GM18505 (cell line): ENCODE results near the gene KCNAB3.
"Not testable (repeated sequence)": the region's sequence is repeated elsewhere in the genome, so short reads cannot be mapped to it uniquely, and the experiment has no call there.

ENCODE experiments used
- ATAC-seq: cut with Tn5 transposase; IDR thresholded peaks from one replicate; pipeline ENCODE4 v1.9.1; 2021; ENCODE audit not compliant: unreplicated experiment
- POLR2A ChIP-seq: IDR thresholded peaks from 4 replicates; pipeline ENCODE4 v1.6.1; 2011; ENCODE audit warnings: borderline replicate concordance; ENCODE audit not compliant: insufficient read depth, insufficient read length; ENCODE audit errors: extremely low read depth

The KCNAB3 gene

DNA sequence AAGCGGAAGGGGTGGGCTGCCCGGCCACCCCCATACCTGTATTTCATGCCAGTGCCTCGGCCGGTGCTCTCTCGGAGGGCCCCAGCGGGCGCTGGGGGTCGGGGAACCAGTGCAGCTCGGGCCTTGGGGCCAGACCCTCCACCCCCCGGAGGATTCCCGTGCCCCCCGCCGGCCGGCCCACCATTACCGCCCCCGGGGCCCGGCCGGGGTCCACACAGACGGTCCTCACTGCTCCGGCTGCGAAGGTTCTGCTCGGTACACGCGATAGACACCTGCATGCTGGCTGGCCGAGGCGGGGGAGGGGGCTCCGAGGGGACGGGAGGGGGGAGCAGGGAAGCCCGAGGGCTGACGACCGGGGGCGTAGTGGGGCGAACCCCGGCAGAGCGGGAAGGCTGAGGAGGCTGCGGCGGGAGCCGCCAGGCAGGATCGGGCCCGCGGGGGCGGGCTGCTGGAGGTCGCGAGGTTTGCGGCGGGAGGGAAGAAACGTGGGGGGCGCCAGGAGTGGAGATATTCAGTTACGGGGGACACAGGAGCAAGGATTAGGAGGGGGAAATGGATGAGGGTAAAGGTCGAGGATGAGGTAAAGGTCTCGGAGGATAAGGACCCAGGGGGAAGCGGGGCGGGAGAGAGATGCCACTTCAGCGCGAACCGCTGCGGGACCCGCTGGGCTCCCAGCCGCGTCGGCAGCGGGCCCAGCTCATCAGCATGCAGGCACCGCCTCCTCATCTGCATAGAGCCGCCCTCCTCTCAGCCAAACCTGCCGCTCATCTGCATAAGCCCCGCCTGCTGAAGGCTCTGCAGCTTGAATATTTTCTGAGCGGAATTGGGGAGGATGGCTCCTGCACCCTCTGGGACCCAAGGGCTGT, at the start of gene KCNAB3:
KCNAB3 (minus strand) TSS at position 699 of the 866 bp plus-strand sequence; CDS start at position 278, 421 bp downstream.
- no peak for TF ChIP-seq POLR2A
- ATAC-seq: no peak

DNA sequence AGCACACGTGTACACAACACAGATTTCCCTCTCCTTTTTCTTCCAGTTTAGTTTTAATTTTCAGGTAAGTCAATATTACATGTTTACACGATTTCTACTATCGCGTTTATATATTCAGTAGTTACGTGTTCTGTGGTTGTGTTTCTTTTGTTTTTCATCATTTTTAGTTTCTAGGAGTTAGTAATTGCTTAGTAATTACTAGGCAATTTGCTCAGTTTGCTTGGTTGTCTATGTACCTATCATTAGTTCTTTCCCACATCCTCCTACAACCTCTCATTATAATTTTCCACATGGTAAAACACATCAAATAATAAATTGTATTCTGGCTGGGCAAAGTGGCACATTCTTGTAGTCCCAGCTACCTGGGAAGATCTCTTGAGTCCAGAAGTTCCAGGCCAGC, 48.1 kb upstream of the KCNAB3 start:
- no peak for ATAC-seq

DNA sequence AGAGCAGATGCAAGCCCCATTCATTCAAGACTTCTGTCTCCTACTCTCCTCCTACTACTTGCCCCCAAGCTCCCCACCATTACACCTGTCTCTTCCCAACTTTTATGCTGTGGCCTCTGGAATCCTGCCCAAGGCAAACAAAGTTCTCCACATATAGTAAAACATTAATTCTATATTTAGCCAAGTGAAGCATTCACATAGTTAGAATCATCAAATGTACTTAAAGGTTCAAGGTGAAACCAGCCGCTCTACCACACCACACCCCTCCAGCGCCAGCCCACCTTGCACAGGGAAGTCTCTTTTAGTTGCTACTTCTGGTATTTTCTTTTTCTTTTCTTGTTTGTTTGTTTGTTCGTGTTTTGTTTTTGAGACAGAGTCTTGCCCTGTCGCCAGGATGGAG, 47.4 kb upstream of the KCNAB3 start:
- TF ChIP-seq POLR2A: no peak

More for the DNA sequence above, 48.1 kb upstream of the KCNAB3 start:
- TF ChIP-seq POLR2A: no peak

DNA sequence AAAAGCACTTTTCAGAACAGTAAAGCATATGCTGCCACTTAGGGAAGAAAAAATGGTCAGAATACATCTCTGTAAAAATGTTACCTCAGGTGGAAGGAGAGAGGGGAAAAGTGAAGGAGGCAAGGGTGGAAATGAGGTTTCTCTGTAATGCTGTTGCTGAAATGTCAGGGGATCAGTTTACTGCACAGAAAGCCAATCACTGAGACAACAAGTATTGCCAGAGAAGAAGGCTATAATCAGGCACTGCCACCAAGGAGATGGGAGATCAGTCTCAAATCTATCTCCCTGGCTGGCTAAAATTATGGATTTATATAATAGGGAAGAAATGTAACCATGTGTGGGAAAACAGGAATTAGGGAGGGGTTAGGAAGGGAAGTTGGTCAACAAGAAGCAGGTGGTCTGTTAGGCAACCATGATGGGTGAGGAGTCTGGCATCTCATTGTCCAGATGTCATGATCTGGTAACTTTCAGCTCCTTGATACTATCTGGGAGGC, 45.0 kb upstream of the KCNAB3 start:
- TF ChIP-seq POLR2A: no peak
- no peak for ATAC-seq

More for the DNA sequence above, 47.4 kb upstream of the KCNAB3 start:
- ATAC-seq: no peak

DNA sequence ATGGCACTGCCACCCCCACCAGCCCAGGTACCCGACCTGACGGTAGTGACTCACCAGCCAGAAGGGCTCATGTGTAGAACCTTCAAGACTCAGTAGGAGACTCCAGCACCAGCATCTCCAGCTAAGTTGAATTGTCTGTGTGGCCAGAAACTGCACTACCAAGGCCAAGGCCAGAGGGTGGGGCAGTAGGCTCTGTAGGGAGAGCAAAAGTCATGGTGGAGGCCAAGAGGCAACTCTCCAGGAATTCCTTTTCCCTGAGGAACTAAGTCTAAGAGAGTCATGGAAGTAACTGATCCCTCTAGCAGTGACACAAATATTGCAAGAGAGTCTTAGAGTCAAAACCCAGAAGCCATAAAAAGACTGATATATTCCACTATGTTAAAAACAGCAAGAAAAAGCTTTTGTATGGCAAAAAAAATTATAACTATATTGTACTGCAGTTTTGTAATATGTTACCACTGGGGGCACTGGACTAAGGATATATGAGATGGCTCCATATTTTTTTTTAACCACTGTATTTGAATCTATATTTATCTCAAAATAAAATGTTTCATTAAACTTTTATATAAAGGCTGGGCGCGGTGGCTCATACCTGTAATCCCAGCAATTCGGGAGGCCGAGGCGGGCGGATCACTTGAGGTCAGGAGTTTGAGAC, 42.6 kb upstream of the KCNAB3 start:
- ATAC-seq: no peak
- TF ChIP-seq POLR2A: no peak

DNA sequence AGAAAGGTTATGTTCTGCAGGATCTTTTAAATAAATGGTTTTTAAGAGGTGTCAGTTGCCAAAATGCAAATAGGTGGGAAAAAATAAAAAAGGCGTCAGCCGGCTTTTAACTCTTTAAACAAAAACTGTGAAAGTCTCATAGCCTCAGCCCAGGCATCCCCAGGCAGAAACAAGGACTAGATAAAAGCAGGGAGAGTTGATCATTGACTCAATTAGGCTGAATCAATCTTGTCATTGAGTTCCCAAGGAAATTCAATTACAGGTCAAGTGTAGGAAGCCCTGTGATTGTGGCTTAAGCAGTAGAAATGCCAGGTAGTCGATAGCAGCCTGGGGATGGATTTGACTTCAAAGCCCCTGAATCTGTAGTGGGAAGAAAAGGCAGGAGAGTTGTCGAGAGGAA, 42.0 kb upstream of the KCNAB3 start:
- TF ChIP-seq POLR2A: no peak
- no peak for ATAC-seq

DNA sequence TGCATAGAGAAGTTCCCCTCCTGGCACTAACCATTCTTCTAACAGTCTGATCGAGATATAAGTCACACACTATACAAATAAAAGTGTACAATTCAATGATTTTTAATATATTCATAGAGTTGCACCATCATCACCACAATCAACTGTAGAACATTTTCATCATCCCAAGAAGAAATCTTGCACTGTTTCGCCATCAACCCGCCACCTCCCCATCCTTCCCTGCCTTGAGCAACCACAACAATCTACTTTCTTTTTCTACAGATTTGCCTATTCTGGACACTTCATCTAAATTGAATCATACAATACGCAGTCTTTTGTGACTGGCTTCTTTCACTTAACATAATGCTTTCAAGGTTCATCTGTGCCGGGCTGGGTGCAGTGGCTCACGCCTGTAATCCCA, 39.8 kb upstream of the KCNAB3 start:
- ATAC-seq: no peak
- TF ChIP-seq POLR2A: no peak

DNA sequence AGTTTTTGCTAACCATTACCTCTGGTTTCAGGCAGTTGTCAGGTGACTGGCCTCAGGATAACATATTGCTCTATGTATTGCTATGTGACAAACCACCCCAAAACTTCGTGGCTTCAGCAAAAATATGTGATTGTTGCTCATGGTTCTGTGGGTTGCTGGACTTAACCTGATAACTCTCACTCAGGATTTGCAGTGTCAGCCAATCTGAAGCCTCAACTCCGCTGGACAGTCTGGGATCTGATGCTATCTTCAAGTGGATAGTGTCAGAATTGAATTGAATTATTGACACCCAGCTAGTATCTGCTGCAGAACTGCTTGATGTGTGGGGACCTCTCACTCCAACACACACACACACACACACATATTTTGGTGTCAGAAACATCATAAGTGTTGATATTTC, 38.1 kb upstream of the KCNAB3 start:
- TF ChIP-seq POLR2A: no peak
- no peak for ATAC-seq

DNA sequence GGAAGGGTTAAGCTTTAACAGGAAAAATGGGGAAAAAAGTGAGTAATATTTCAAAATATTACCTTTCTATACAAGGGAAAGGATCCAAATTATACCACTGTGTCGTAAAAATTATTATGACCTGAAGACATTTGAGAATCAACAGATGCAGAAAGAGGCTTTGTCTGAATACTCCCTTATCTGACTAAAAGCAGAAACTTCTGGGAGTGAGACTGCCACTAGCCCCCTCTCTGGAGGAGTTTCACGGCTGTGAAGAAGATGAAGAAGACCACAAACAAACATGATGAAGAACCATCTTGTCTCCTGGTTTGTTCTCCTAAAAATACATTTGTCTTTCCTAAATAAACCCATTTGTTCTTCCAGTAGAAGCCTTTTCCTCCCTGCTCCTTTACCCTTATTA, 31.8 kb upstream of the KCNAB3 start:
- TF ChIP-seq POLR2A: no peak
- no peak for ATAC-seq

DNA sequence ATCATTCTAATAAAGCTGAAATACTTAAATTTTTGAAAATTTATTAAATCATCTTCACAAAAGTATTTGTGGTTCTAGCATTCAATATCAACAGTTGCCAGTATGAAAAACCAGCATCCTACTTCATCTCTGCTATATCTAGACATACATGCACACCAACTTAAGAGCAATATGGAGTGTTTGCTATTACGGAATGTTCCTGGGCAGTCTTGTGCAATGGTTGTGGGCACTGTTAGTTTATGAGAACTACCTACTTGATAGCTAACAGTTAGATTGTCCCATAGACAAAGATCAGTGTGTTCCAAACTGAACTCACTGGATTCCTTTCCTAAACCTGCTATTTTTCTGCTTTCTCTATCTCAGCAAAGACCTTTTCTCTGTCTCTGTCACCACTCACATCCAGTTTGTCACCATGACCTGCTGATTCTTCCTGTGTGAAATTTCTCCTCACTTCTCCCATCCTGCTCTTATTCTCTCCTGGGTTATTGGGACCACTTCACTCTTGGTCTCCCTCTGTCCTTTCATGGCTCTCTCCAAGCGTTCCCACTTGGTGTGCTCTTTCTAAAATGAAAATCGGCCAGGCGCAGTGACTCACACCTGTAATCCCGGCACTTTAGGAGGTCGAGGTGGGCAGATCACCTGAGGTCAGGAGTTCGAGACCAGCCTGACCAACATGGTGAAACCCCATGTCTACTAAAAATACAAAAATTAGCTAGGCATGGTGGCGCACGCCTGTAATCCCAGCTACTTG, 30.0 kb upstream of the KCNAB3 start:
- no peak for TF ChIP-seq POLR2A

DNA sequence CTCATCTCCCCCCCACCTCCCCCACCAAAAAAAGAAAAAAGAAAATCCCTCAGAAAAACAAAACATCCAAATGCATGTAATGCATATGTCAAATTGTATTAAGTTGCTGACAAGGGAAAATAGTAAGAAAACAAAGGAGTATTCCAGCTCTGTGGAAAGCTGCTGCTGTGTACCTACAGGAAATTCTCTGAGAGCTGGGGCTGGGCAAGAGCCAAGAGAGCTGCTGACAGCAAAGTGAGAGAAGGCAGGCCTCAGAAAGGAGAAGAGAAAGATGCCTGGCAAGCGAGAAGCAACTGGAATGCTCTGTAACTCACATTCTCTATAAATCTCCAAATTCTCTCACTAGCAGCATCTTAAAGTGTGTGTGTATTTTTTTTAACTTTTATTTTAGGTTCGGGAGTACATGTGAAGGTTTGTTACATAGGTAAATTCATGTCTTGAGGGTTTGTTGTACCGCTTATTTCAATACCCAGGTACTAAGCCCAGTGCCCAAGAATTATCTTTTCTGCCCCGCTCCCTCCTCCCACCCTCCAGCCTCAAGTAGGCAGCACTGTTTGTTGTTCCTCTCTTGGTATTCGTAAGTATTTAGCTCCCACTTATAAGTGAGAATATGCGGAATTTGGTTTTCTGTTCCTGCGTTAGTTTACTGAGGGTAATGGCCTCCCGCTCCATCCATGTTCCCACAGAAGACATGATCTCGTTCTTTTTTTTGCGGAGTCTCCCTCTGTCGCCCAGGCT, 26.7 kb upstream of the KCNAB3 start:
- no peak for TF ChIP-seq POLR2A
- ATAC-seq: no peak

More for the DNA sequence above, 30.0 kb upstream of the KCNAB3 start:
- no peak for ATAC-seq

DNA sequence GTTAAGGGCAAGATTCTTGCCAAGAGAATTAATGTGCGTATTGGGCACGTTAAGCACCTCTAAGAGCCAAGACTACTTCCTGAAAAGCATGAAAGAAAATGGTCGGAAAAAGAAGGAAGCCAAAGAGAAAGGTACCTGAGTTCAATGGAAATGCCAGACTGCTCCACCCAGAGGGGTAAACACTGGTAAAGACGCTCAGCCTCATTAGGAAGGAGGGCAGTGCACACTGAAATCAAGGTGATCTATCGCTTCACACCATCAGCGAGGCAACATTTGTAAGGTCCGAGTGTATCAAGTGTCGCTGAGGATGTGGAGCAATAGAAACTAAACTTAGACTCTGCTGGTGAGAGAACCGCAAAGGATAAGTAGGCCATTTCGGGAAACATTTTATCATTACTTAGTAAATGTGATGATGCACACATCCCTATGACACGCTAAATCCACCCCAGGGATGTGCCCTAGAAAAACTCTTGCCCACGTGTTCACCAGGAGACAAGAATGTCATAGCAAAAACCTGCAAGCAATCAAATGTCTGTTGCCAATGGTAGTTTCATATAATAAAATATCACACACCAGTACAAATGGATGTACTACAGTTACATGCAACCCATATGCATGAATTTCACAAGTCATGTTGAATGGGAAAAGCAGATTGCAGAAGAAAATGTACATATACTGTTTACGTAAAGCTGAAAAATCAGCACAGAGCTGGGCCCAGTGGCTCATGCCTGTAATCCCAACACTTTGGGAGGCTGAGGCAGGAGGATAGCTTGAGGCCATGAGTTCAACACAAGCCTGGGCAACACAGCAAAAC, 26.0 kb upstream of the KCNAB3 start:
- TF ChIP-seq POLR2A: no peak
- no peak for ATAC-seq

DNA sequence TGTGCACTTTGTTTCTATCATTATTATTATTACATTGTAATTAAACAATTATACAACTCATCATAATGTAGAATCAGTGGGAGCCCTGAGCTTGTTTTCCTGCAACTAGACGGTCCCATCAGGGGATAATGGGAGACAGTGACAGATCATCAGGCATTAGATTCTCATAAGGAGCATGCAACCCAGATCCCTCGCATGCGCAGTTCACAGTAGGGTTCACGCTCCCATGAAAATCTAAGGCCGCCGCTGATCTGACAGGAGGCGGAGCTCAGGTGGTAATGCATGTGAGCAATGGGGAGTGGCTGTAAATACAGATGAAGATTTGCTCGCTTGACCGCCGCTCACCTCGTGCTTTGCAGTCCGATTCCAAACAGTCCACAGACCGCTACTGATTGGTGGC, 23.6 kb upstream of the KCNAB3 start:
- ATAC-seq: not testable (repeated sequence)
